HepG2 (cell line): ENCODE data around the gene PRRT2. TPM values are rescaled to one million over a fixed set of nuclear protein-coding genes. Genes with fewer than 3 reads are reported as not detected.
A peak's percentile ranks its signal among the peaks of the same experiment; 100 is the strongest.

ENCODE experiments used
- ADNP ChIP-seq: sonication (generic); formaldehyde crosslinking; IDR thresholded peaks from 2 replicates; pipeline ENCODE4 v1.4.0; 2020; ENCODE audit warnings: missing genetic modification reagents
- AHDC1 ChIP-seq: sonication (generic); formaldehyde crosslinking; IDR thresholded peaks from 2 replicates; pipeline ENCODE4 v1.5.1; 2020; ENCODE audit warnings: mild to moderate bottlenecking, missing genetic modification reagents, borderline replicate concordance
- CERS6 ChIP-seq: sonication (generic); formaldehyde crosslinking; IDR thresholded peaks from 2 replicates; pipeline ENCODE4 v1.5.0; 2020; ENCODE audit warnings: missing genetic modification reagents
- IRF9 ChIP-seq: sonication (generic); formaldehyde crosslinking; IDR thresholded peaks from 2 replicates; pipeline ENCODE4 v1.8.0; 2022; ENCODE audit warnings: missing genetic modification reagents, mild to moderate bottlenecking, borderline replicate concordance
- MAFF ChIP-seq: IDR thresholded peaks from 2 replicates; pipeline ENCODE4 v1.6.1; 2011; ENCODE audit warnings: low read depth, low read length, improper control_type of control experiment
- MBD4 ChIP-seq: IDR thresholded peaks from 2 replicates; pipeline ENCODE4 v1.6.1; 2012; ENCODE audit warnings: low read length, inconsistent platforms, borderline replicate concordance
- NR2F1 ChIP-seq, 2 experiments: fragments of 450-650 bp in 1 of 2; formaldehyde crosslinking in 1 of 2; IDR thresholded peaks; 2 replicates each; pipeline versions ENCODE4 v1.5.0 to v1.6.1; 2016 to 2020; ENCODE audit warnings: mild to moderate bottlenecking in 1 of 2, missing compliant biosample characterization in 1 of 2, missing genetic modification reagents in 1 of 2, moderate library complexity in 1 of 2
- NR2F6 ChIP-seq, 2 experiments: IDR thresholded peaks; 2 replicates each; pipeline ENCODE4 v1.6.1; 2016; ENCODE audit warnings: antibody characterized with exemption in 1 of 2, mild to moderate bottlenecking in 1 of 2
- PAWR ChIP-seq: sonication (generic); formaldehyde crosslinking; IDR thresholded peaks from 2 replicates; pipeline ENCODE4 v1.4.0; 2020; ENCODE audit warnings: missing genetic modification reagents, mild to moderate bottlenecking, borderline replicate concordance
- PCBP1 ChIP-seq: fragments of 200-400 bp; formaldehyde crosslinking; IDR thresholded peaks from 2 replicates; pipeline ENCODE4 v1.6.1; 2017; ENCODE audit warnings: mild to moderate bottlenecking, low read depth, low read length, borderline replicate concordance
- SAFB2 ChIP-seq: sonication (generic); formaldehyde crosslinking; IDR thresholded peaks from 2 replicates; pipeline ENCODE4 v1.5.1; 2020; ENCODE audit warnings: missing genetic modification reagents, low read depth, mild to moderate bottlenecking, borderline replicate concordance
- SRF ChIP-seq: IDR thresholded peaks from 2 replicates; pipeline ENCODE4 v1.6.1; 2011; ENCODE audit warnings: mild to moderate bottlenecking, low read depth, low read length, moderate library complexity
- TRIM22 ChIP-seq: fragments of 450-650 bp; IDR thresholded peaks from 2 replicates; pipeline ENCODE4 v1.6.1; 2017
- ZBTB3 ChIP-seq: sonication (generic); formaldehyde crosslinking; IDR thresholded peaks from 2 replicates; pipeline ENCODE4 v1.4.0; 2020; ENCODE audit warnings: low read depth, mild to moderate bottlenecking, moderate library complexity, missing genetic modification reagents, borderline replicate concordance
- ZNF441 ChIP-seq: sonication (generic); formaldehyde crosslinking; IDR thresholded peaks from 2 replicates; pipeline ENCODE4 v1.7.0; 2021; ENCODE audit warnings: missing genetic modification reagents, borderline replicate concordance
- ZNF512 ChIP-seq: sonication (generic); formaldehyde crosslinking; IDR thresholded peaks from 2 replicates; pipeline ENCODE4 v1.4.0; 2020; ENCODE audit warnings: mild to moderate bottlenecking, missing genetic modification reagents
- ZNF616 ChIP-seq: sonication (generic); formaldehyde crosslinking; IDR thresholded peaks from 2 replicates; pipeline ENCODE4 v1.5.0; 2020; ENCODE audit warnings: low read depth, mild to moderate bottlenecking, missing genetic modification reagents
- ZNF816 ChIP-seq: sonication (generic); formaldehyde crosslinking; IDR thresholded peaks from 2 replicates; pipeline ENCODE4 v1.8.0; 2022; ENCODE audit warnings: missing genetic modification reagents, mild to moderate bottlenecking, borderline replicate concordance
- polyA plus RNA-seq, 8 experiments: library from polyadenylated mRNA; depleted of rRNA in 3 of 8; stranded (reverse) in 7 of 8; unstranded in 1 of 8; fragments of >200 nt; fragmentation: Illumina TruSeq in 4 of 8; extraction: Trizol in 4 of 8; gene quantifications; 2 replicates each; pipeline versions ENCODE4 v1.2.1 to v1.2.3, GENCODE V29; 2011 to 2016; ENCODE audit warnings: low read depth in 4 of 8, missing spikeins in 1 of 8, mixed read lengths in 1 of 8; ENCODE audit not compliant: insufficient read depth in 1 of 8
- total RNA-seq, 5 experiments: library from RNA; depleted of rRNA; stranded (reverse); fragments of >200 nt; fragmentation: Illumina TruSeq; extraction: Trizol; gene quantifications; 2 replicates each; pipeline ENCODE4 v1.2.3, GENCODE V29; 2016; ENCODE audit warnings: low read depth in 1 of 5

Gene PRRT2
- total and polyA plus RNA-seq, 2 of the 13 experiments (the other 11 are each of a cell fraction or from before 2014, with no cell fraction given): 0.51 to 1.1 TPM

- TF ChIP-seq TRIM22 (no peak), SAFB2 (no peak), PCBP1 (peak; percentile 4; the same call in 1 of the 2 replicates), MAFF (peak; percentile 90), NR2F6 (IDR thresholded peaks at IDR 0.05) (no peak), NR2F6 (CRISPR knock-in tag; IDR thresholded peaks at IDR 0.05) (no peak), ZNF616 (CRISPR knock-in tag) (no peak), NR2F1 (CRISPR knock-in tag; IDR thresholded peaks at IDR 0.05) (no peak), IRF9 (CRISPR knock-in tag) (no peak), ZBTB3 (CRISPR knock-in tag) (no peak), CERS6 (no peak), MBD4 (no peak), SRF (no peak), ZNF816 (0 out of 2 replicates have a peak, but pooled peaks have one; percentile 7), ADNP (CRISPR knock-in tag) (no peak), AHDC1 (CRISPR knock-in tag) (0 out of 2 replicates have a peak, but pooled peaks have one; percentile 7), ZNF441 (CRISPR knock-in tag) (no peak), PAWR (CRISPR knock-in tag) (no peak), ZNF512 (CRISPR knock-in tag) (0 out of 2 replicates have a peak, but pooled peaks have one; percentile 12)
These were observed 3.6 kb upstream of the PRRT2 start (continued) for GRCh38 chr16:29808219-29808900.
